ENCODE results near the gene AOPEP.

AOPEP gene

DNA sequence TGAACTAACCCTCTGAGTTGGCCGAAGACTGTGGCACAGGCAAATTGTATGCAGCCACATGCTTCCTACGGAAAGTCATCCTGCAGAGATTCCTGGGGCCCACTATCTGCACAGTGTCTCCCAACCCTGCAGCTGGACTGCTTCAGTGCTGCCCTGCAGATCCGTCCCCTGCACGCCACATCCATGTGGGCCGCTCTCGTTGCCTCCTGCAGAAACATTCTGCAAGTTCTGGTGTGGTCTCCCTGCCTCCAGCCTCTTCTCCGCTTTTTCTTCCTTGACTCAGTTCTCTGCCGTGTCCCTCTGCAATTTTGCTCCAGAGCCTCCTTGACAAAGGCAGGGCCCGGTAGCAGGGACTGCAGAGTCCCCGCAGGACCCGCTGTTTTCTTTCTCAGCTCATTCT is 249.0 kb downstream of the AOPEP start:
- no peaks in the 10 kb centered on the region for H3K4me1 ChIP-seq (ENCODE audit: insufficient read depth, low read length, poor library complexity, severe bottlenecking)
- H3K4me3 ChIP-seq (ENCODE audit: low read length, poor library complexity, severe bottlenecking): no peak overlapping the region
- H3K27me3 ChIP-seq (ENCODE audit: insufficient read depth, low read length, poor library complexity, severe bottlenecking): no peaks in the 10 kb centered on the region
- H3K36me3 ChIP-seq (ENCODE audit: insufficient read depth, low read length): no peaks in the 10 kb centered on the region
- no peaks in the 10 kb centered on the region for H4K20me1 ChIP-seq (ENCODE audit: insufficient read depth, low read length, poor library complexity, severe bottlenecking)
- H3K9ac ChIP-seq (ENCODE audit: low read depth, low read length, poor library complexity, severe bottlenecking): no peak overlapping the region
- no peak overlapping the region for H3K4me2 ChIP-seq (ENCODE audit: low read depth, low read length, poor library complexity, severe bottlenecking)
- TF ChIP-seq, protein P1, sequence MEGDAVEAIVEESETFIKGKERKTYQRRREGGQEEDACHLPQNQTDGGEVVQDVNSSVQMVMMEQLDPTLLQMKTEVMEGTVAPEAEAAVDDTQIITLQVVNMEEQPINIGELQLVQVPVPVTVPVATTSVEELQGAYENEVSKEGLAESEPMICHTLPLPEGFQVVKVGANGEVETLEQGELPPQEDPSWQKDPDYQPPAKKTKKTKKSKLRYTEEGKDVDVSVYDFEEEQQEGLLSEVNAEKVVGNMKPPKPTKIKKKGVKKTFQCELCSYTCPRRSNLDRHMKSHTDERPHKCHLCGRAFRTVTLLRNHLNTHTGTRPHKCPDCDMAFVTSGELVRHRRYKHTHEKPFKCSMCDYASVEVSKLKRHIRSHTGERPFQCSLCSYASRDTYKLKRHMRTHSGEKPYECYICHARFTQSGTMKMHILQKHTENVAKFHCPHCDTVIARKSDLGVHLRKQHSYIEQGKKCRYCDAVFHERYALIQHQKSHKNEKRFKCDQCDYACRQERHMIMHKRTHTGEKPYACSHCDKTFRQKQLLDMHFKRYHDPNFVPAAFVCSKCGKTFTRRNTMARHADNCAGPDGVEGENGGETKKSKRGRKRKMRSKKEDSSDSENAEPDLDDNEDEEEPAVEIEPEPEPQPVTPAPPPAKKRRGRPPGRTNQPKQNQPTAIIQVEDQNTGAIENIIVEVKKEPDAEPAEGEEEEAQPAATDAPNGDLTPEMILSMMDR (conservative IDR thresholded peaks at IDR 0.05; ENCODE audit: low read length): no peak
- no peak for TF ChIP-seq EZH2phosphoT487 (IDR thresholded peaks at IDR 0.05; ENCODE audit: borderline replicate concordance)
- H3K79me2 ChIP-seq (ENCODE audit: insufficient read depth, low read length): no peaks in the 10 kb centered on the region
- no peaks in the 10 kb centered on the region for H3K9me2 ChIP-seq (replicated peaks; ENCODE audit: low read depth, low read length)
- no peaks in the 10 kb centered on the region for H3K9me3 ChIP-seq (ENCODE audit: insufficient read depth, low read depth, low read length)
- no peak overlapping the region for H2AFZ ChIP-seq (ENCODE audit: low read length)
- H3F3A ChIP-seq (ENCODE audit: low read depth): no peaks in the 10 kb centered on the region

DNA sequence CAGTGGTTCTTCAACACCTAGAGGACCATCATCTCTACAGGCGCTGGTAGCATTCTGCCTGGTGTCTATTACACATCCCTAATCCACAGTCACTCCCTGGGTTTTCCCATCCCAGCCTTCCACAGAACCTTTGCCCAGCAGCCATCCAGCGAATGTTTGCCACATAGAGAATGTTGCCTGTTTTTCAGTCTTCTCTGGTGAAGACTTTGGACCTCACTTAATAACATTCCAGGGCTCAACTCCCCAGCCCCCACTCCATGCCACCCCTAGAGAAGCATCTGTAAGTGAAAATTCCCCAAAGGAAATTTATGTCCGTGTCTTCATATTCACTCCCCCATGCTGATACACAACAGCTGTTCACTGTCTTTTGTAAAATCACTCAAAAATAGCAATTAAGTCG is 249.6 kb downstream of the AOPEP start:
- H3K79me2 ChIP-seq (ENCODE audit: insufficient read depth, low read length): no peaks in the 10 kb centered on the region
- H4K20me1 ChIP-seq (ENCODE audit: insufficient read depth, low read length, poor library complexity, severe bottlenecking): no peaks in the 10 kb centered on the region
- no peak overlapping the region for H2AFZ ChIP-seq (ENCODE audit: low read length)
- TF ChIP-seq EZH2phosphoT487 (IDR thresholded peaks at IDR 0.05; ENCODE audit: borderline replicate concordance): no peak
- TF ChIP-seq, protein P1 (conservative IDR thresholded peaks at IDR 0.05; ENCODE audit: low read length): no peak
- no peak overlapping the region for H3K9ac ChIP-seq (ENCODE audit: low read depth, low read length, poor library complexity, severe bottlenecking)
- H3K9me3 ChIP-seq (ENCODE audit: insufficient read depth, low read depth, low read length): no peaks in the 10 kb centered on the region
- no peaks in the 10 kb centered on the region for H3K9me2 ChIP-seq (replicated peaks; ENCODE audit: low read depth, low read length)
- H3K36me3 ChIP-seq (ENCODE audit: insufficient read depth, low read length): no peaks in the 10 kb centered on the region
- no peaks in the 10 kb centered on the region for H3K27me3 ChIP-seq (ENCODE audit: insufficient read depth, low read length, poor library complexity, severe bottlenecking)
- no peak overlapping the region for H3K4me2 ChIP-seq (ENCODE audit: low read depth, low read length, poor library complexity, severe bottlenecking)
- H3K4me1 ChIP-seq (ENCODE audit: insufficient read depth, low read length, poor library complexity, severe bottlenecking): no peaks in the 10 kb centered on the region
- no peaks in the 10 kb centered on the region for H3F3A ChIP-seq (ENCODE audit: low read depth)
- no peak overlapping the region for H3K4me3 ChIP-seq (ENCODE audit: low read length, poor library complexity, severe bottlenecking)

DNA sequence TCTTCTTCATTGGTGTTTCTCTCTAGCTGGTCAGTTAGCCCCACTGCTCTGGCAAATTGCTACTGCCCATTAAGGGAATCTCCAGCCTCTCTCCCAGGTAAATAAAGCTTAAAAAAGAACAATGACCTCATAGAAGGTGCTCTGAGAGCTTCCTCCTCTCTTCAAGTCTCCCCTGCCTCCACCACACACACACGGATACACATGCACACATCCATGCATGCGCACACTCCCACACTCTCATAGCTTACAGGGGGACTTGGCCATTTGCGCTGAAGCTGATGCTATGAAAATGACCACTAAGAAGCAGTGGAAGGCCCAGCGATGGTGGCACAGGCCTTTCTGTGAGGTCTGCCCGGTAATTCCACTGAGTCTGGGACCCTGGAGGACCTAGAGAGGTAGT is 250.9 kb downstream of the AOPEP start:
- H3K9me3 ChIP-seq (ENCODE audit: insufficient read depth, low read depth, low read length): no peaks in the 10 kb centered on the region
- no peaks in the 10 kb centered on the region for H3K4me1 ChIP-seq (ENCODE audit: insufficient read depth, low read length, poor library complexity, severe bottlenecking)
- no peaks in the 10 kb centered on the region for H3F3A ChIP-seq (ENCODE audit: low read depth)
- H3K36me3 ChIP-seq (ENCODE audit: insufficient read depth, low read length): no peaks in the 10 kb centered on the region
- no peak overlapping the region for H2AFZ ChIP-seq (ENCODE audit: low read length)
- H4K20me1 ChIP-seq (ENCODE audit: insufficient read depth, low read length, poor library complexity, severe bottlenecking): no peaks in the 10 kb centered on the region
- no peak for TF ChIP-seq EZH2phosphoT487 (IDR thresholded peaks at IDR 0.05; ENCODE audit: borderline replicate concordance)
- TF ChIP-seq, protein P1 (conservative IDR thresholded peaks at IDR 0.05; ENCODE audit: low read length): no peak
- no peak overlapping the region for H3K4me3 ChIP-seq (ENCODE audit: low read length, poor library complexity, severe bottlenecking)
- H3K9ac ChIP-seq (ENCODE audit: low read depth, low read length, poor library complexity, severe bottlenecking): no peak overlapping the region
- H3K9me2 ChIP-seq (replicated peaks; ENCODE audit: low read depth, low read length): no peaks in the 10 kb centered on the region
- H3K27me3 ChIP-seq (ENCODE audit: insufficient read depth, low read length, poor library complexity, severe bottlenecking): no peaks in the 10 kb centered on the region
- no peak overlapping the region for H3K4me2 ChIP-seq (ENCODE audit: low read depth, low read length, poor library complexity, severe bottlenecking)
- H3K79me2 ChIP-seq (ENCODE audit: insufficient read depth, low read length): no peaks in the 10 kb centered on the region
